Putamen (tissue), 1 donor: Measurements from ENCODE around the gene LDLR.
"Not testable (repeated sequence)": the region's sequence is repeated elsewhere in the genome, so short reads cannot be mapped to it uniquely, and the experiment has no call there.

Source experiments
- DNase-seq: peaks from one replicate; pipeline ENCODE4 v3.0.0-alpha.2; 2016; ENCODE audit warnings: low spot score

LDLR gene

GRCh38 chr19:11105014-11105636 lies 15.9 kb downstream of the LDLR start:
- no peak for DNase-seq

DNA sequence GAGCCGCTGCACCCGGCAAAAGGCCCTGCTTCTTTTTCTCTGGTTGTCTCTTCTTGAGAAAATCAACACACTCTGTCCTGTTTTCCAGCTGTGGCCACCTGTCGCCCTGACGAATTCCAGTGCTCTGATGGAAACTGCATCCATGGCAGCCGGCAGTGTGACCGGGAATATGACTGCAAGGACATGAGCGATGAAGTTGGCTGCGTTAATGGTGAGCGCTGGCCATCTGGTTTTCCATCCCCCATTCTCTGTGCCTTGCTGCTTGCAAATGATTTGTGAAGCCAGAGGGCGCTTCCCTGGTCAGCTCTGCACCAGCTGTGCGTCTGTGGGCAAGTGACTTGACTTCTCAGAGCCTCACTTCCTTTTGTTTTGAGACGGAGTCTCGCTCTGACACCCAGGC lies 17.2 kb downstream of the LDLR start:
- DNase-seq = no peak

- DNase-seq = no peak
Measured at GRCh38 chr19:11108746-11109145, 19.5 kb downstream of the LDLR start.

- DNase-seq = no peak
Measured at GRCh38 chr19:11111117-11111770, 22.0 kb downstream of the LDLR start.

- DNase-seq = no peak
Measured at GRCh38 chr19:11111771-11112144, 22.5 kb downstream of the LDLR start.

GRCh38 chr19:11113140-11113708 lies 24.0 kb downstream of the LDLR start:
- DNase-seq = no peak

GRCh38 chr19:11115042-11115441 lies 25.8 kb downstream of the LDLR start:
- no peak for DNase-seq

DNA sequence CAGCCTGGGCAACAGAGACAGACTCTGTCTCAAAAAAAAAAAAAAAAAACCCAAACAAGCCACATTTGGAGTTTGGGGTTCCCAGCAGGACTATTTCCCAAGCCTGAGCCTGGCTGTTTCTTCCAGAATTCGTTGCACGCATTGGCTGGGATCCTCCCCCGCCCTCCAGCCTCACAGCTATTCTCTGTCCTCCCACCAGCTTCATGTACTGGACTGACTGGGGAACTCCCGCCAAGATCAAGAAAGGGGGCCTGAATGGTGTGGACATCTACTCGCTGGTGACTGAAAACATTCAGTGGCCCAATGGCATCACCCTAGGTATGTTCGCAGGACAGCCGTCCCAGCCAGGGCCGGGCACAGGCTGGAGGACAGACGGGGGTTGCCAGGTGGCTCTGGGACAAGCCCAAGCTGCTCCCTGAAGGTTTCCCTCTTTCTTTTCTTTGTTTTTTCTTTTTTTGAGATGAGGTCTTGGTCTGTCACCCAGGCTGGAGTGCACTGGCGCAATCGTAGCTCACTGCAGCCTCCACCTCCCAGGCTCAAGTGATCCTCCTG lies 26.7 kb downstream of the LDLR start:
- no peak for DNase-seq

- DNase-seq = no peak
Measured at GRCh38 chr19:11116507-11116906, 27.2 kb downstream of the LDLR start.

DNA sequence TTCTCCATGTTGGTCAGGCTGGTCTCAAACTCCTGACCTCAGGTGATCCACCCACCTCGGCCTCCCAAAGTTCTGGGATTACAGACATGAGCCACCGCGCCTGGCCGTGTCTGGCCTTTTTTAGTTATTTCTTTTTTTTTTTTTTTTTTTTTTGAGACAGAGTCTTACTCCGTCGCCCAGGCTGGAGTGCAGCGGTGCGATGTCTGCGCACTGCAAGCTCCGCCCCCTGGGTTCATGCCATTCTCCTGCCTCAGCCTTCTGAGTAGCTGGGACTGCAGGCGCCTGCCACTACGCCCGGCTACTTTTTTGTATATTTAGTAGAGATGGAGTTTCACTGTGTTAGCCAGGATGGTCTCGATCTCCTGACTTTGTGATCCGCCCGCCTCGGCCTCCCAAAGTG lies 32.7 kb downstream of the LDLR start:
- not testable (repeated sequence) for DNase-seq

DNA sequence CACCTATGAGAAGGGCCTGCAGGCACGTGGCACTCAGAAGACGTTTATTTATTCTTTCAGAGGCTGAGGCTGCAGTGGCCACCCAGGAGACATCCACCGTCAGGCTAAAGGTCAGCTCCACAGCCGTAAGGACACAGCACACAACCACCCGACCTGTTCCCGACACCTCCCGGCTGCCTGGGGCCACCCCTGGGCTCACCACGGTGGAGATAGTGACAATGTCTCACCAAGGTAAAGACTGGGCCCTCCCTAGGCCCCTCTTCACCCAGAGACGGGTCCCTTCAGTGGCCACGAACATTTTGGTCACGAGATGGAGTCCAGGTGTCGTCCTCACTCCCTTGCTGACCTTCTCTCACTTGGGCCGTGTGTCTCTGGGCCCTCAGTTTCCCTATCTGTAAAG lies 33.9 kb downstream of the LDLR start:
- DNase-seq = no peak

- not testable (repeated sequence) for DNase-seq
Measured at GRCh38 chr19:11124157-11124556, 34.9 kb downstream of the LDLR start.

GRCh38 chr19:11125994-11126685 lies 36.9 kb downstream of the LDLR start:
- DNase-seq = peak; percentile 47

DNA sequence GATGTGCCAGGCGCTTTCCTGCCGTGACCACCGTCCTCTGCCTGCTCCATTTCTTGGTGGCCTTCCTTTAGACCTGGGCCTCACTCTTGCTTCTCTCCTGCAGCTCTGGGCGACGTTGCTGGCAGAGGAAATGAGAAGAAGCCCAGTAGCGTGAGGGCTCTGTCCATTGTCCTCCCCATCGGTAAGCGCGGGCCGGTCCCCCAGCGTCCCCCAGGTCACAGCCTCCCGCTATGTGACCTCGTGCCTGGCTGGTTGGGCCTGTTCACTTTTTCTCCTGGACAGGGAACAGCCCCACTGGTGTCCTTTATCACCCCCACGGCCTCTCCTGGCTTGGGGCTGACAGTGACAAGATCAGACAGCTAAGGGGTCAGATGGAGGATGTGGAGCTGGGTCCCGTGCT lies 38.6 kb downstream of the LDLR start:
- DNase-seq = no peak

DNA sequence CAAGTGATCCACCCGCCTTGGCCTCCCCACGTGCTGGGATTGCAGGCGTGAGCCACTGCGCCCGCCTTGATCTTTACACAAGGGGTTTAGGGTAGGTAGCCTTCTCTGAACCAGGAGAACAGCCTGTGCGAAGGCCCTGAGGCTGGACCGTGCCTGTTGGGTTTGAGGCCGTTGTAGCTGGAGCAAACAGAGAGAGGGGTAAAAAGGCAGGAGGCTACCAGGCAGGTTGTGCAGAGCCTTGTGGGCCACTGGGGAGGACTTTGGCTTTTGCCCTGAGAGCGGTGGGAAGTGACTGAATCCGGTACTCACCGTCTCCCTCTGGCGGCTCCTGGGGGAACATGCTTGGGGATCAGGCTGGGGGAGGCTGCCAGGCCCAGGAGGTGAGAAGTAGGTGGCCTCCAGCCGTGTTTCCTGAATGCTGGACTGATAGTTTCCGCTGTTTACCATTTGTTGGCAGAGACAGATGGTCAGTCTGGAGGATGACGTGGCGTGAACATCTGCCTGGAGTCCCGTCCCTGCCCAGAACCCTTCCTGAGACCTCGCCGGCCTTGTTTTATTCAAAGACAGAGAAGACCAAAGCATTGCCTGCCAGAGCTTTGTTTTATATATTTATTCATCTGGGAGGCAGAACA lies 41.7 kb downstream of the LDLR start:
- DNase-seq = peak; percentile 36

- no peak for DNase-seq
Measured at GRCh38 chr19:11131471-11131870, 42.2 kb downstream of the LDLR start.

DNA sequence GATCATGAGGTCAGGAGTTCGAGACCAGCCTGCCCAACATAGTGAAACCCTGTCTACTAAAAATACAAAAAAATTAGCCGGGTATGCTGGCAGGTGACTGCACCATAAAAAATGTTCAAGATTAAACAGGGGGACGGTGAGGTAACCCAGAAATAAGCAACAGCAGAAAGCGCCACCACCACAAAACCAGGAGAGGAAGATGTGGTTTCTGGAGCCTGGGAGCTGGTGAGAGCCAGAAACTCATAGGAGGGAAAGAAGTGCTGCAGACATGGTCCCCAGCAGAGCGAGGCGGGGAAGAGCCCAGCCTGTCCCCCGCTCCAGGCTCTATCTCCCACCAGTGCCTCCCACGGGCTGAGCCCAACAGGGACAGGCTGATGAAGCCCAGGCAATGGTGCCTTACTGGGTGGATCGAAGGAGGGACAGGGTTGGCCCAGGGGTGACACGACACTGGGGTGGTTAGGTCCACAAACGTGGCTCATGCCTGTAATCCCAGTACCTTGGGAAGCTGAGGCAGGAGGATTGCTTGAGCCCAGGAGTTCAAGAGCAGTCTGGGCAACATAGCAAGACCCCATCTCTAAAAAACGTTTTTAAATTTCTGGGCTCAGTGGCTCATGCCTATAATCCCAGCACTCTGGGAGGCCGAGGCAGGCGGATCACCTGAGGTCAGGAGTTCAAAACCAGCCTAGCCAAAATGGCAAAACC lies 47.3 kb downstream of the LDLR start:
- DNase-seq = no peak

GRCh38 chr19:11137542-11138384 lies 48.5 kb downstream of the LDLR start:
- DNase-seq = peak; percentile 79

GRCh38 chr19:11138601-11139300 lies 49.5 kb downstream of the LDLR start:
- peak; percentile 35 for DNase-seq

- not testable (repeated sequence) for DNase-seq
Measured at GRCh38 chr19:11140023-11140538, 50.8 kb downstream of the LDLR start.
